ENCODE measurements around the gene EDIL3. TPM values are rescaled to one million over a fixed set of nuclear protein-coding genes. Genes with fewer than 3 reads are reported as not detected.

The EDIL3 gene
- total and polyA plus RNA-seq, 2 of the 13 experiments (the other 11 are each of a cell fraction or from before 2014, with no cell fraction given), result 0.01 TPM; not detected in 1

DNA sequence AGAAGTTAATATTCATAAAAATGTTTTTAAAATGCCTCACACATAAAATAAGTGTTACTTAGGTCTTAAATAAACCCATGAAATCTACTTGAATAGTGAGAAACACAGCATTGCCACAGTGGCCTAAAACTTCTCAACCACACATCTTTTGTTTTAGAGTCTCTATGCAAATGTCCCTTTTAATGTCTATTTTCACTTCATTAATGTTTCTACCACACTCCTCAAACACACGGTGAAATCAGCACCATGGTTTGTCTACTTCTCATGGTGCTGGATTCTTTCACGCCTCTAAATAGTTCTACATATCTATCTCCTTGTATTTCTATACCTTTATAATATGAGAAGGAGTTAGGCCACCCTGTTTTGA lies 111.2 kb downstream of the EDIL3 start:
- no peak overlapping the region for H3K4me3 ChIP-seq (replicated peaks in 1 of 3; ENCODE audit: insufficient read depth in 1 of 3, low read depth in 2 of 3, low read length in 3 of 3)
- intact Hi-C loops (cut with micrococcal nuclease; ENCODE audit: unreplicated experiment) (loop anchor here (10.0 kb wide), 1 partner anchor 171 kb away; no protein-coding TSS in a partner anchor), in situ Hi-C loops (cut with HindIII; ENCODE audit: extremely low pct_ligation_motif_present, low pct_unique_long_range_greater_than_20kb) (no loop called here)
- ChIA-PET CTCF (ENCODE audit: low intra/inter-chr PET ratio, low total read pairs) (no interaction called here), POLR2A (no interaction called here)
- 1% methylated on average over 2 of the region's 2 CpGs for WGBS (ENCODE audit: low lambda C conversion rate)
- no peaks in the 10 kb centered on the region for H3K9me3 ChIP-seq (ENCODE audit: low read length)
- DNase-seq (ENCODE audit: low spot score) (no peak), ATAC-seq (no peak), FAIRE-seq (no peak)
- no peak overlapping the region for H3K4me2 ChIP-seq (ENCODE audit: low read depth, low read length)
- H3K27ac ChIP-seq (ENCODE audit: extremely low read length, insufficient read depth, low read length), result no peak overlapping the region
- no peak overlapping the region for H3K9ac ChIP-seq (ENCODE audit: insufficient read depth, low read depth, low read length)
- no peak for TF ChIP-seq DR1 (CRISPR knock-in tag; IDR thresholded peaks at IDR 0.05)
- no peak for TF ChIP-seq KLF11 (CRISPR knock-in tag; IDR thresholded peaks at IDR 0.05)
- no peak for TF ChIP-seq HIVEP1 (CRISPR knock-in tag; IDR thresholded peaks at IDR 0.05)
- TF ChIP-seq ZNF629 (CRISPR knock-in tag; conservative IDR thresholded peaks at IDR 0.05), result no peak
- no peaks in the 10 kb centered on the region for H3K4me1 ChIP-seq (ENCODE audit: insufficient read depth, low read length)
- H3K79me2 ChIP-seq (ENCODE audit: insufficient read depth, low read length), result no peaks in the 10 kb centered on the region
- H2AFZ ChIP-seq (ENCODE audit: low read length), result no peak overlapping the region
- H4K20me1 ChIP-seq (ENCODE audit: insufficient read depth, low read length), result no peaks in the 10 kb centered on the region
- no peaks in the 10 kb centered on the region for H3K36me3 ChIP-seq (replicated peaks in 1 of 2; ENCODE audit: control insufficient read depth in 1 of 2, insufficient read depth in 2 of 2, low read length in 2 of 2)
- no TSS peak for BruUV-seq (replicated peaks)
- H3K27me3 ChIP-seq (ENCODE audit: control insufficient read depth in 1 of 2, insufficient read depth in 2 of 2, low read length in 2 of 2), result no peaks in the 10 kb centered on the region

DNA sequence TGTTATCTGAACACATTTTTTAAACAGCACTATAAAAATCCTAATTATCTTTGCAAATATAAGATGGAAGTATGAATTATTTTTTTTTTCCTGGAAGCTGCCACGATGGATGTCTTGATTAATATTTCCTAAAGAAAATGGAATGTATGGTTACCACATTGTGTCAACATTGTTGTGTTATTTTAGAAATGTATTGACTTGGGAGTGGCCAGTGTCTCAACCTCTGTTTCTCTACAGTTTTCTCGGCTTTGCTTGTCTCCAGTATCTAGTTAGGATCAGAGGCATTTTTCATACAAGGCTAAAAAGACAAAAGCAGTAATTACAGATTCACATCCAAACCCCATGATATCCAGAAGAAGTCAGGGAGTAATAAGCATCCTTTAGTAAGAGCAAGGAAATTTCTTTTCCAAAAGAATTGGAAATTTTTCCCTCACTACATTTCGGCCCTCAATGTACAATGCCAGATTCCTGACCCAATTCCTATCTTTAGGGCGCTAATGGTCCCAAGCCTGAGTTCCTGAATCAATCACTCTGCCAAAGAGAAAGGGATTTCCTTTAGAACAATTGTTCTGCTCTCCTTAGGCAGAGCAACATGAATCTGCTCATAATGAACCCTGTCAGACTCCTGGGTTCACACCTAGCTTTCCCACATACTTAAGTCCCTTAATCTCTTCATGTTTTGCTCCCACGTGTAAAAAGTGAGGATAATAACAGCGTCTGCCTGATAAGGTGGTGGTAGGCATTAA lies 111.7 kb downstream of the EDIL3 start:
- H3K9me3 ChIP-seq (ENCODE audit: low read length), result no peaks in the 10 kb centered on the region
- BruUV-seq (replicated peaks), result no TSS peak
- ChIA-PET CTCF (ENCODE audit: low intra/inter-chr PET ratio, low total read pairs) (no interaction called here), POLR2A (no interaction called here)
- no peak overlapping the region for H3K4me3 ChIP-seq (replicated peaks in 1 of 3; ENCODE audit: insufficient read depth in 1 of 3, low read depth in 2 of 3, low read length in 3 of 3)
- ATAC-seq, result no peak
- no peaks in the 10 kb centered on the region for H3K4me1 ChIP-seq (ENCODE audit: insufficient read depth, low read length)
- intact Hi-C loops (cut with micrococcal nuclease; ENCODE audit: unreplicated experiment) (loop anchor here (10.0 kb wide), 1 partner anchor 172 kb away; no protein-coding TSS in a partner anchor), in situ Hi-C loops (cut with HindIII; ENCODE audit: extremely low pct_ligation_motif_present, low pct_unique_long_range_greater_than_20kb) (no loop called here)
- no peak for FAIRE-seq
- no peaks in the 10 kb centered on the region for H4K20me1 ChIP-seq (ENCODE audit: insufficient read depth, low read length)
- H3K4me2 ChIP-seq (ENCODE audit: low read depth, low read length), result no peak overlapping the region
- no peak overlapping the region for H2AFZ ChIP-seq (ENCODE audit: low read length)
- no peaks in the 10 kb centered on the region for H3K27me3 ChIP-seq (ENCODE audit: control insufficient read depth in 1 of 2, insufficient read depth in 2 of 2, low read length in 2 of 2)
- H3K27ac ChIP-seq (ENCODE audit: extremely low read length, insufficient read depth, low read length), result no peak overlapping the region
- H3K79me2 ChIP-seq (ENCODE audit: insufficient read depth, low read length), result no peaks in the 10 kb centered on the region
- no peaks in the 10 kb centered on the region for H3K36me3 ChIP-seq (replicated peaks in 1 of 2; ENCODE audit: control insufficient read depth in 1 of 2, insufficient read depth in 2 of 2, low read length in 2 of 2)
- H3K9ac ChIP-seq (ENCODE audit: insufficient read depth, low read depth, low read length), result no peak overlapping the region
- no peak for TF ChIP-seq ZFP41 (CRISPR knock-in tag; IDR thresholded peaks at IDR 0.05; ENCODE audit: borderline replicate concordance)
- TF ChIP-seq, protein P1, sequence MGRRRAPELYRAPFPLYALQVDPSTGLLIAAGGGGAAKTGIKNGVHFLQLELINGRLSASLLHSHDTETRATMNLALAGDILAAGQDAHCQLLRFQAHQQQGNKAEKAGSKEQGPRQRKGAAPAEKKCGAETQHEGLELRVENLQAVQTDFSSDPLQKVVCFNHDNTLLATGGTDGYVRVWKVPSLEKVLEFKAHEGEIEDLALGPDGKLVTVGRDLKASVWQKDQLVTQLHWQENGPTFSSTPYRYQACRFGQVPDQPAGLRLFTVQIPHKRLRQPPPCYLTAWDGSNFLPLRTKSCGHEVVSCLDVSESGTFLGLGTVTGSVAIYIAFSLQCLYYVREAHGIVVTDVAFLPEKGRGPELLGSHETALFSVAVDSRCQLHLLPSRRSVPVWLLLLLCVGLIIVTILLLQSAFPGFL (CRISPR knock-in tag; IDR thresholded peaks at IDR 0.05), result no peak
- DNase-seq (ENCODE audit: low spot score), result no peak
- WGBS (ENCODE audit: low lambda C conversion rate), result 2% methylated on average over 6 of the region's 6 CpGs

Measured in HepG2 (cell line).